GM04504 (cell line): ENCODE measurements around the gene OSM.
A peak's percentile ranks its signal among the peaks of the same experiment; 100 is the strongest.

Experiments used
- DNase-seq: peaks from one replicate; pipeline ENCODE4 v3.0.0-alpha.2; 2012; ENCODE audit warnings: low read depth

The OSM gene

GRCh38 chr22:30297991-30298701 is 31.5 kb upstream of the OSM start:
- DNase-seq, result no peak

GRCh38 chr22:30297276-30297990 is 30.8 kb upstream of the OSM start:
- no peak for DNase-seq

GRCh38 chr22:30296833-30297232 is 30.2 kb upstream of the OSM start:
- DNase-seq, result no peak

- DNase-seq, result no peak
These were observed 29.7 kb upstream of the OSM start for GRCh38 chr22:30296324-30296723.

- DNase-seq, result no peak
These were observed 28.9 kb upstream of the OSM start for GRCh38 chr22:30295576-30295975.

GRCh38 chr22:30294830-30295229 is 28.2 kb upstream of the OSM start:
- no peak for DNase-seq

- DNase-seq, result no peak
These were observed 27.4 kb upstream of the OSM start for GRCh38 chr22:30294066-30294465.

GRCh38 chr22:30293026-30293425 is 26.4 kb upstream of the OSM start:
- DNase-seq, result no peak

GRCh38 chr22:30292069-30292970 is 25.7 kb upstream of the OSM start:
- no peak for DNase-seq

- DNase-seq, result no peak
These were observed 24.6 kb upstream of the OSM start for GRCh38 chr22:30291058-30291892.

GRCh38 chr22:30290342-30291057 is 23.8 kb upstream of the OSM start:
- no peak for DNase-seq

GRCh38 chr22:30289980-30290313 is 23.3 kb upstream of the OSM start:
- no peak for DNase-seq

- DNase-seq, result peak; percentile 95
These were observed 22.7 kb upstream of the OSM start, which contains the start of gene CASTOR1 for GRCh38 chr22:30289141-30289979. Gene CASTOR1 (minus strand): TSS chr22:30289505. CDS start chr22:30289497, 8 bp downstream.

GRCh38 chr22:30288419-30289140 is 21.9 kb upstream of the OSM start:
- DNase-seq, result no peak

GRCh38 chr22:30287648-30288418 is 21.2 kb upstream of the OSM start:
- DNase-seq, result peak; percentile 80

- DNase-seq, result no peak
These were observed 20.4 kb upstream of the OSM start for GRCh38 chr22:30286813-30287647.

GRCh38 chr22:30286331-30286730 is 19.7 kb upstream of the OSM start:
- no peak for DNase-seq

GRCh38 chr22:30285846-30286200 is 19.2 kb upstream of the OSM start:
- no peak for DNase-seq
